ENCODE data around the gene CEP112. TPM values are rescaled to one million over a fixed set of nuclear protein-coding genes. Genes with fewer than 3 reads are reported as not detected.

CEP112 gene
- total RNA-seq, 1 donor from 2014 or later: 13.9 TPM

DNA sequence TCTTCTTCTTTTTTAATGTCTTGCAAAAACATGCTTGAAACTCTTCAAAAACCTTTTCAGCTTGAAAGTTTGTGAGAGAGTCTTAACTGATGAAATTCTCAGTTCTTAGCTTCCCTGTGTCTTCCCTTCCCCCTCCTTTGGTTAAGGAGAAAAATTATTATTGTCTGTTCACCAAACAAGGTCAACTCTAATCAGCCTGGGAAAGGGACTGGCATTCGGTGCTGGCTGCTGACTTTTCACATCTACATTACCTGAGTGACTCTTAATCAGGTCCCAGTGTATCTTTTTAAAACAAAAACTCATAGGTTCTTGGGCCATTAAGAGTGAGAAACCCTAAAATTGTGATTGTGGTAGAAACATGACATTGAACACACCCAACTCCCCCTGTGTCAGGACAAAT, 591.4 kb downstream of the CEP112 start:
- Mint-ChIP-seq H3K9me3 (ENCODE audit: unreplicated experiment) (peaks cover 2% of the 10 kb centered on the region), H3K4me3 (ENCODE audit: unreplicated experiment) (no peak overlapping the region), H3K4me1 (ENCODE audit: low read depth, unreplicated experiment) (peaks cover 2% of the 10 kb centered on the region), H3K36me3 (ENCODE audit: low read depth, unreplicated experiment) (peaks cover 4% of the 10 kb centered on the region), H3K27ac (ENCODE audit: unreplicated experiment) (no peak overlapping the region), H3K27me3 (ENCODE audit: low read depth, unreplicated experiment) (peaks cover 6% of the 10 kb centered on the region)
- H2AFZ ChIP-seq (ENCODE audit: low read depth, low read length): no peak overlapping the region
- no peaks in the 10 kb centered on the region for H3K79me2 ChIP-seq (ENCODE audit: insufficient read depth, low read length)
- no peak for FAIRE-seq
- no peaks in the 10 kb centered on the region for H3K27me3 ChIP-seq (ENCODE audit: insufficient read depth, low read length)
- H3K9me3 ChIP-seq (ENCODE audit: insufficient read depth, low read depth, low read length): no peaks in the 10 kb centered on the region
- DNase-seq (ENCODE audit: low read depth): no peak
- H3K27ac ChIP-seq (ENCODE audit: low read depth, low read length): no peak overlapping the region
- H3K4me2 ChIP-seq (ENCODE audit: low read length): no peak overlapping the region
- no peak for TF ChIP-seq EZH2 (IDR thresholded peaks at IDR 0.05; ENCODE audit: insufficient read depth, low read length)
- TF ChIP-seq, protein P1, sequence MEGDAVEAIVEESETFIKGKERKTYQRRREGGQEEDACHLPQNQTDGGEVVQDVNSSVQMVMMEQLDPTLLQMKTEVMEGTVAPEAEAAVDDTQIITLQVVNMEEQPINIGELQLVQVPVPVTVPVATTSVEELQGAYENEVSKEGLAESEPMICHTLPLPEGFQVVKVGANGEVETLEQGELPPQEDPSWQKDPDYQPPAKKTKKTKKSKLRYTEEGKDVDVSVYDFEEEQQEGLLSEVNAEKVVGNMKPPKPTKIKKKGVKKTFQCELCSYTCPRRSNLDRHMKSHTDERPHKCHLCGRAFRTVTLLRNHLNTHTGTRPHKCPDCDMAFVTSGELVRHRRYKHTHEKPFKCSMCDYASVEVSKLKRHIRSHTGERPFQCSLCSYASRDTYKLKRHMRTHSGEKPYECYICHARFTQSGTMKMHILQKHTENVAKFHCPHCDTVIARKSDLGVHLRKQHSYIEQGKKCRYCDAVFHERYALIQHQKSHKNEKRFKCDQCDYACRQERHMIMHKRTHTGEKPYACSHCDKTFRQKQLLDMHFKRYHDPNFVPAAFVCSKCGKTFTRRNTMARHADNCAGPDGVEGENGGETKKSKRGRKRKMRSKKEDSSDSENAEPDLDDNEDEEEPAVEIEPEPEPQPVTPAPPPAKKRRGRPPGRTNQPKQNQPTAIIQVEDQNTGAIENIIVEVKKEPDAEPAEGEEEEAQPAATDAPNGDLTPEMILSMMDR (IDR thresholded peaks at IDR 0.05; ENCODE audit: insufficient read depth, low read depth, low read length): no peak
- H4K20me1 ChIP-seq (ENCODE audit: insufficient read depth, low read length): no peaks in the 10 kb centered on the region
- H3K4me1 ChIP-seq (ENCODE audit: insufficient read depth, low read length): peaks cover 8% of the 10 kb centered on the region
- H3K36me3 ChIP-seq (ENCODE audit: insufficient read depth, low read length): no peaks in the 10 kb centered on the region
- H3K9ac ChIP-seq (ENCODE audit: low read length): no peak overlapping the region
- no peak overlapping the region for H3K4me3 ChIP-seq (ENCODE audit: insufficient read depth, low read depth, low read length)

- peaks cover 6% of the 10 kb centered on the region for H3K4me1 Mint-ChIP-seq (ENCODE audit: low read depth, unreplicated experiment)
- FAIRE-seq: no peak
These were observed 592.3 kb downstream of the CEP112 start for GRCh38 chr17:65599650-65600049.

GRCh38 chr17:65598746-65599145, 593.2 kb downstream of the CEP112 start:
- H3K27ac ChIP-seq (ENCODE audit: low read depth, low read length): no peak overlapping the region
- no peaks in the 10 kb centered on the region for H3K27me3 ChIP-seq (ENCODE audit: insufficient read depth, low read length)
- H3K27me3 Mint-ChIP-seq (ENCODE audit: low read depth, unreplicated experiment): peaks cover 6% of the 10 kb centered on the region
- H3K4me3 ChIP-seq (ENCODE audit: insufficient read depth, low read depth, low read length): no peak overlapping the region
- peaks cover under 1% of the 10 kb centered on the region for H3K4me1 ChIP-seq (ENCODE audit: insufficient read depth, low read length)
- H3K36me3 Mint-ChIP-seq (ENCODE audit: low read depth, unreplicated experiment): peaks cover 4% of the 10 kb centered on the region
- no peak overlapping the region for H3K4me2 ChIP-seq (ENCODE audit: low read length)
- no peaks in the 10 kb centered on the region for H3K79me2 ChIP-seq (ENCODE audit: insufficient read depth, low read length)
- no peaks in the 10 kb centered on the region for H3K9me3 ChIP-seq (ENCODE audit: insufficient read depth, low read depth, low read length)
- TF ChIP-seq, protein P1 (IDR thresholded peaks at IDR 0.05; ENCODE audit: insufficient read depth, low read depth, low read length): no peak
- TF ChIP-seq EZH2 (IDR thresholded peaks at IDR 0.05; ENCODE audit: insufficient read depth, low read length): no peak
- no peak overlapping the region for H3K27ac Mint-ChIP-seq (ENCODE audit: unreplicated experiment)
- H3K4me1 Mint-ChIP-seq (ENCODE audit: low read depth, unreplicated experiment): peaks cover 14% of the 10 kb centered on the region
- H3K4me3 Mint-ChIP-seq (ENCODE audit: unreplicated experiment): no peak overlapping the region
- no peaks in the 10 kb centered on the region for H3K36me3 ChIP-seq (ENCODE audit: insufficient read depth, low read length)
- H3K9ac ChIP-seq (ENCODE audit: low read length): no peak overlapping the region
- H2AFZ ChIP-seq (ENCODE audit: low read depth, low read length): no peak overlapping the region
- FAIRE-seq (no peak), DNase-seq (ENCODE audit: low read depth) (no peak)
- H4K20me1 ChIP-seq (ENCODE audit: insufficient read depth, low read length): no peaks in the 10 kb centered on the region
- H3K9me3 Mint-ChIP-seq (ENCODE audit: unreplicated experiment): peaks cover 2% of the 10 kb centered on the region

More at GRCh38 chr17:65599650-65600049, 592.3 kb downstream of the CEP112 start:
- Histone ChIP-seq H3K27ac (ENCODE audit: low read depth, low read length) (no peak overlapping the region), H2AFZ (ENCODE audit: low read depth, low read length) (no peak overlapping the region), H3K9ac (ENCODE audit: low read length) (no peak overlapping the region), H3K27me3 (ENCODE audit: insufficient read depth, low read length) (no peaks in the 10 kb centered on the region), H3K36me3 (ENCODE audit: insufficient read depth, low read length) (no peaks in the 10 kb centered on the region), H3K9me3 (ENCODE audit: insufficient read depth, low read depth, low read length) (no peaks in the 10 kb centered on the region), H3K4me3 (ENCODE audit: insufficient read depth, low read depth, low read length) (no peak overlapping the region), H3K4me1 (ENCODE audit: insufficient read depth, low read length) (peaks cover 8% of the 10 kb centered on the region), H3K79me2 (ENCODE audit: insufficient read depth, low read length) (no peaks in the 10 kb centered on the region), H4K20me1 (ENCODE audit: insufficient read depth, low read length) (no peaks in the 10 kb centered on the region), H3K4me2 (ENCODE audit: low read length) (no peak overlapping the region)
- no peak for DNase-seq (ENCODE audit: low read depth)
- peaks cover 2% of the 10 kb centered on the region for H3K9me3 Mint-ChIP-seq (ENCODE audit: unreplicated experiment)
- H3K36me3 Mint-ChIP-seq (ENCODE audit: low read depth, unreplicated experiment): peaks cover 4% of the 10 kb centered on the region
- no peak overlapping the region for H3K4me3 Mint-ChIP-seq (ENCODE audit: unreplicated experiment)
- TF ChIP-seq EZH2 (IDR thresholded peaks at IDR 0.05; ENCODE audit: insufficient read depth, low read length): no peak
- TF ChIP-seq, protein P1 (IDR thresholded peaks at IDR 0.05; ENCODE audit: insufficient read depth, low read depth, low read length): no peak
- peaks cover 6% of the 10 kb centered on the region for H3K27me3 Mint-ChIP-seq (ENCODE audit: low read depth, unreplicated experiment)
- no peak overlapping the region for H3K27ac Mint-ChIP-seq (ENCODE audit: unreplicated experiment)

Data from astrocyte (in vitro differentiated cells and primary cell).